GM12801 (cell line): ENCODE data around the gene RHAG.

Experiments
- CTCF ChIP-seq: IDR thresholded peaks from one replicate; pipeline ENCODE4 v1.5.1; 2011; ENCODE audit warnings: control low read depth; ENCODE audit not compliant: insufficient read length; ENCODE audit errors: extremely low read depth

Gene RHAG

GRCh38 chr6:49565261-49565660, 71.4 kb downstream of the RHAG start:
- TF ChIP-seq CTCF = no peak

- TF ChIP-seq CTCF = no peak
Observed at GRCh38 chr6:49564552-49564951, 72.1 kb downstream of the RHAG start.

- no peak for TF ChIP-seq CTCF
Observed at GRCh38 chr6:49563006-49563886, 73.4 kb downstream of the RHAG start.

GRCh38 chr6:49558238-49558637, 78.4 kb downstream of the RHAG start:
- TF ChIP-seq CTCF = no peak

GRCh38 chr6:49557177-49557576, 79.5 kb downstream of the RHAG start:
- TF ChIP-seq CTCF = no peak

- TF ChIP-seq CTCF = no peak
Observed at GRCh38 chr6:49556429-49556837, 80.2 kb downstream of the RHAG start.

- no peak for TF ChIP-seq CTCF
Observed at GRCh38 chr6:49555951-49556350, 80.7 kb downstream of the RHAG start.
